Keratinocyte (primary cell): ENCODE measurements around the gene TNS3.

Experiments
- EZH2 ChIP-seq: IDR thresholded peaks from one replicate; pipeline ENCODE4 v1.6.1; 2012; ENCODE audit warnings: inconsistent platforms, mild to moderate bottlenecking, low read length, moderate library complexity
- TF ChIP-seq, protein P1 (sequence below), 3 experiments: IDR thresholded peaks in 1 of 3; conservative IDR thresholded peaks in 1 of 3; optimal IDR thresholded peaks in 1 of 3; 2 replicates in 2 of 3; 3 replicates in 1 of 3; pipeline versions ENCODE3 to v1.5.1; 2011; ENCODE audit warnings: low read length in 3 of 3, mild to moderate bottlenecking in 3 of 3, moderate library complexity in 2 of 3, control low read depth in 1 of 3, inconsistent platforms in 1 of 3; ENCODE audit not compliant: insufficient read depth in 2 of 3; ENCODE audit errors: extremely low read depth in 1 of 3

DNA sequence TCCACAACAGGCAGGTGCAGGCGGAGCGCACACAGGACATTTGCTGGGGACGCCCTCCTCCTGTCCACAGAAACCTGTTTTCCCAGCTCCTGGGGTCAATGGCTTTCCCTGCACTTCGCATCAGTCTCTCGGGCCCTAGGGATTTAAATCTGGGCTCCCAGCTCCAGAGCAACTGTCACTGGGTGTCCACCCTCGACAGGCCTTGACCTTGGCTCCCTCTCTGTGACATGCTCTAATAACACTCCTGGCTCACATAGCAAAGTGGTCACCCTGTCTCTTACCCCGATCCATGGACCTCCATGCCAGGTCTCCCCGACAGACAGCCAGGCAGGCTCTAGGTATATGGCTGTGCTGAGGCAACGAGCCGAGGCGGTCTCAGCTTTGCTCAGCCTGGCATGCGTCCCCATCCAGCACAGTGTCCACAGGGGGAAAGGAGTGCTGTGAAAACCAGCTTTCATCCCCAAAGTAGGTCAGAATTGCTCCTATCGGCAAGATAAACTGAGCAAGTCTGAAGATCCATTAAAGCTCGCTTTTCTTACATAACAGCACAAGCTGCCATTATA lies 195.6 kb downstream of the TNS3 start:
- TF ChIP-seq, protein P1, sequence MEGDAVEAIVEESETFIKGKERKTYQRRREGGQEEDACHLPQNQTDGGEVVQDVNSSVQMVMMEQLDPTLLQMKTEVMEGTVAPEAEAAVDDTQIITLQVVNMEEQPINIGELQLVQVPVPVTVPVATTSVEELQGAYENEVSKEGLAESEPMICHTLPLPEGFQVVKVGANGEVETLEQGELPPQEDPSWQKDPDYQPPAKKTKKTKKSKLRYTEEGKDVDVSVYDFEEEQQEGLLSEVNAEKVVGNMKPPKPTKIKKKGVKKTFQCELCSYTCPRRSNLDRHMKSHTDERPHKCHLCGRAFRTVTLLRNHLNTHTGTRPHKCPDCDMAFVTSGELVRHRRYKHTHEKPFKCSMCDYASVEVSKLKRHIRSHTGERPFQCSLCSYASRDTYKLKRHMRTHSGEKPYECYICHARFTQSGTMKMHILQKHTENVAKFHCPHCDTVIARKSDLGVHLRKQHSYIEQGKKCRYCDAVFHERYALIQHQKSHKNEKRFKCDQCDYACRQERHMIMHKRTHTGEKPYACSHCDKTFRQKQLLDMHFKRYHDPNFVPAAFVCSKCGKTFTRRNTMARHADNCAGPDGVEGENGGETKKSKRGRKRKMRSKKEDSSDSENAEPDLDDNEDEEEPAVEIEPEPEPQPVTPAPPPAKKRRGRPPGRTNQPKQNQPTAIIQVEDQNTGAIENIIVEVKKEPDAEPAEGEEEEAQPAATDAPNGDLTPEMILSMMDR (optimal IDR thresholded peaks at IDR 0.05 in 1 of 3, IDR thresholded peaks at IDR 0.05 in 1 of 3, conservative IDR thresholded peaks at IDR 0.05 in 1 of 3; ENCODE audit: extremely low read depth in 1 of 3, insufficient read depth in 2 of 3, low read length in 3 of 3) = no peak
- TF ChIP-seq EZH2 = no peak
